ENCODE results near the gene AGBL1.

DNA sequence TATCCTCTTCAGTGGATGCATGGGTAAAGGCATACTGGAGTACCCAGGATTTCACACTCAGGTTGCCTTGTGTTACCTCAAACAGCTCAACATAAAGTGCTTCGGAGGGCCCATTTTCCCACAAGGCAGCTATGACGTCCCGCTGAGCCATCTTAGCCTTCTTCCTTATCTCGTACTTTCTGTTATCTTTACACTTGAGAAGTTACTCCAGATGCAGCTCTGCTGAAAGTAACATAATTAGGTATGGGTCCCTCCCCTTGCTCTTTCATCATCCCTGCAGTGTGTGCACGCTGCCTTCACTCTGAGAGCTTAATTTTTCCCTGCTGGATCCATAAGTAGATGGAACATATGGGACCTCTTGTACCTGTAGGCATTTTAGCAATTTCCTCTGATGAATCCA, 410.3 kb downstream of the AGBL1 start:
- TF ChIP-seq, protein P1, sequence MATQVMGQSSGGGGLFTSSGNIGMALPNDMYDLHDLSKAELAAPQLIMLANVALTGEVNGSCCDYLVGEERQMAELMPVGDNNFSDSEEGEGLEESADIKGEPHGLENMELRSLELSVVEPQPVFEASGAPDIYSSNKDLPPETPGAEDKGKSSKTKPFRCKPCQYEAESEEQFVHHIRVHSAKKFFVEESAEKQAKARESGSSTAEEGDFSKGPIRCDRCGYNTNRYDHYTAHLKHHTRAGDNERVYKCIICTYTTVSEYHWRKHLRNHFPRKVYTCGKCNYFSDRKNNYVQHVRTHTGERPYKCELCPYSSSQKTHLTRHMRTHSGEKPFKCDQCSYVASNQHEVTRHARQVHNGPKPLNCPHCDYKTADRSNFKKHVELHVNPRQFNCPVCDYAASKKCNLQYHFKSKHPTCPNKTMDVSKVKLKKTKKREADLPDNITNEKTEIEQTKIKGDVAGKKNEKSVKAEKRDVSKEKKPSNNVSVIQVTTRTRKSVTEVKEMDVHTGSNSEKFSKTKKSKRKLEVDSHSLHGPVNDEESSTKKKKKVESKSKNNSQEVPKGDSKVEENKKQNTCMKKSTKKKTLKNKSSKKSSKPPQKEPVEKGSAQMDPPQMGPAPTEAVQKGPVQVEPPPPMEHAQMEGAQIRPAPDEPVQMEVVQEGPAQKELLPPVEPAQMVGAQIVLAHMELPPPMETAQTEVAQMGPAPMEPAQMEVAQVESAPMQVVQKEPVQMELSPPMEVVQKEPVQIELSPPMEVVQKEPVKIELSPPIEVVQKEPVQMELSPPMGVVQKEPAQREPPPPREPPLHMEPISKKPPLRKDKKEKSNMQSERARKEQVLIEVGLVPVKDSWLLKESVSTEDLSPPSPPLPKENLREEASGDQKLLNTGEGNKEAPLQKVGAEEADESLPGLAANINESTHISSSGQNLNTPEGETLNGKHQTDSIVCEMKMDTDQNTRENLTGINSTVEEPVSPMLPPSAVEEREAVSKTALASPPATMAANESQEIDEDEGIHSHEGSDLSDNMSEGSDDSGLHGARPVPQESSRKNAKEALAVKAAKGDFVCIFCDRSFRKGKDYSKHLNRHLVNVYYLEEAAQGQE (IDR thresholded peaks at IDR 0.05; ENCODE audit: low read depth) = no peak
- no peak for TF ChIP-seq TAF1 (IDR thresholded peaks at IDR 0.05; ENCODE audit: low read depth)
- TF ChIP-seq TEAD4 (IDR thresholded peaks at IDR 0.05) = no peak
- TF ChIP-seq, protein P2, sequence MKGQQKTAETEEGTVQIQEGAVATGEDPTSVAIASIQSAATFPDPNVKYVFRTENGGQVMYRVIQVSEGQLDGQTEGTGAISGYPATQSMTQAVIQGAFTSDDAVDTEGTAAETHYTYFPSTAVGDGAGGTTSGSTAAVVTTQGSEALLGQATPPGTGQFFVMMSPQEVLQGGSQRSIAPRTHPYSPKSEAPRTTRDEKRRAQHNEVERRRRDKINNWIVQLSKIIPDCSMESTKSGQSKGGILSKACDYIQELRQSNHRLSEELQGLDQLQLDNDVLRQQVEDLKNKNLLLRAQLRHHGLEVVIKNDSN (IDR thresholded peaks at IDR 0.05) = no peak
- no peak for TF ChIP-seq FOXM1 (IDR thresholded peaks at IDR 0.05; ENCODE audit: borderline replicate concordance, low read depth)
- TF ChIP-seq RAD21 (IDR thresholded peaks at IDR 0.05; ENCODE audit: low read depth) = no peak
- TF ChIP-seq YY1 (IDR thresholded peaks at IDR 0.05; ENCODE audit: low read depth) = no peak
- TF ChIP-seq, protein P3, sequence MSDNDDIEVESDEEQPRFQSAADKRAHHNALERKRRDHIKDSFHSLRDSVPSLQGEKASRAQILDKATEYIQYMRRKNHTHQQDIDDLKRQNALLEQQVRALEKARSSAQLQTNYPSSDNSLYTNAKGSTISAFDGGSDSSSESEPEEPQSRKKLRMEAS (IDR thresholded peaks at IDR 0.05) = no peak
- TF ChIP-seq CEBPB (IDR thresholded peaks at IDR 0.05) = no peak

All from Ishikawa (cell line).